HG03457 (cell line): ENCODE data around the gene IDS.
"Not testable (repeated sequence)": the region's sequence is repeated elsewhere in the genome, so short reads cannot be mapped to it uniquely, and the experiment has no call there.

Experiments used
- ATAC-seq: cut with Tn5 transposase; IDR thresholded peaks from one replicate; pipeline ENCODE4 v1.9.1; 2021; ENCODE audit warnings: moderate number of reproducible peaks; ENCODE audit not compliant: unreplicated experiment

Gene IDS

DNA sequence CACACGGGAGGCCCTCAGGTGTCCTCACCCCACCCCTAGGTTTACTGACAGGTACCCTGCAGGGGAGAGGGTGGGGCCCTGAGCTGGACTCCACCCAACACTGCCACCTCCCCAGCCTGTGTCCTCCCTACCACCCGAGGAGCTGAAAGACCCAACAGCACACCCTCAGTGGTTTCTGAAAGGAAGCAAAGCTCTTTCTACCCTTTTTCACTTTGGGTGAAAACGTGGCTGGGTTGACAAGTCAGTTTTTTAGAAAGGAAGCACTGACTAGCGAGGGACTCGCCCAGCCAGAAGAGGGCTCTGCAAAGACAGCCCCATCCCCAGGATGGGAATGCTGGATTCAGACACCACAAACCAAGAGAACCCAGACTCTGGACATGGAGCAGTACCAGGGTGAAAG is 2.2 kb downstream of the IDS start:
- not testable (repeated sequence) for ATAC-seq

DNA sequence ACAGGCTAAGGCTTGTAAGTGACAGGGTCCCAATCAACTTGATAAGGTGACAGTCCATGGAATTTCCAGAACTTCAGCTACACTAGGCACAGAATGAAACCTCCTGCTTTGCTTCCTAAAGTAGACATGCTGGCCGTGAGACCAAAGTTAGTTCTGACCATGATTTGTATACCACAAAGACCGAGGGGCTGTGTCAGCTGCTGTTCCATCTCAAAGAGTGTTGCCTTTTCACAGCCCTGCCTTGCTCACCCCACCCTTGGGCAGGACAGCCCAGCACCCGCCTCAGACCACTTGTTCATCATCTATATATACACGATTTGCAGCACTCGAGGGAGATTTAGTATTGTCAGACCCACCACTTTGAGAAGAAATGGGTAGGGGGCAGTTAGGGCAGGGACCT is 5.3 kb downstream of the IDS start:
- no peak for ATAC-seq

DNA sequence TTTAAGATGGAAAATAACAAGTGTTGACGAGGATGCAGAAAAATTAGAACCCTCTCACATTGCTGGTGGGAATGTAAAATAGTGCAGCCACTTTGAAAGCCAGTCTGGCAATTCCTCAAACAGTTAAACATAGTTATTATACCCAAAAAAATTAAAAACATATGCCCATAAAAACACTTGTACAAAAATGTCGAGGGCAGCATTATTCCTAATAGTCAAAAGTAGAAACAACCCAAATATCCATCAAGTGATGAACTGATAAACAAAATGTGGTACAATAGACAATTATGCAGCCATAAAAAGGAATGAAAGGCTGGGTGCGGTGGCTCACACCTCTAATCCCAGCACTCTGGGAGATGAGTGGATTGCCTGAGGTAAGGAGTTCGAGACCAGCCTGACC is 6.3 kb downstream of the IDS start:
- ATAC-seq, result no peak

DNA sequence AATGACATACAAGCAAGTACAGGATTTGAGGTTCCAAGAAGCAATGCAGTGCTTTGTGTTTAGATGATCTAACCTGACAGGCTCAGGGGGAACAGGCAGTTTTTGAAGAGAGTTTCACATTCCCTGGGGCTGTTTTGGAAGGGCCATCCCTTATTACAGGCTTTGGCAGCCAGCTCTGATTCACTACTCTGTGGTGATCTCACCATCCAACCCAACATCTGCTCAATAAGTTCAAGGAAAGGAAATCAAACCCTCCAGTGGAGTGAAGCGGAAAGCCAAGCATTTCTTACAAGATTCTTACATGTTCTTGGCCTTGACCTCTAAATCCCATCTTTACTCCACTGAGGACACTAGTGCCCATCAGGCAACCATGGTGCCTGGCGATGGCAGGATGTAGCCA is 7.5 kb downstream of the IDS start:
- ATAC-seq, result no peak

DNA sequence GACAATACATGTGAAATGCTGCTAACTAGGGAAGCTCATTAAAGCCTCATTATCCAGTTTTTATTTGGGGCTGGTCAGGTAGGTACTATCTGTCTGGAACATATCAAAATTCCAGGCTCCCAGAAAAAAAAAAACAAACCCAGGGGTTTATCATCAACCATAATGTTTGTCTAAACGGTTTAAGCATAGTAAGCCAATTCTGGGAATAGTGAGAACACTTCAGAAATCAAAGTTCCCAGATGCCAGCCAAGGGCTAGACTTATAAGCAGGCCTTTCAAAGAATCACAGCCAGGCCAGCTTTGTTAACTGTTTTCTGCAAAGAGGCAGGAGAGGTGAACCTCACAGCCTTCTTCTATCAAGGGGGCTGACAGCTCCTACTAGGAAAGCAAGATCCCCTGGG is 8.1 kb downstream of the IDS start:
- ATAC-seq, result no peak

DNA sequence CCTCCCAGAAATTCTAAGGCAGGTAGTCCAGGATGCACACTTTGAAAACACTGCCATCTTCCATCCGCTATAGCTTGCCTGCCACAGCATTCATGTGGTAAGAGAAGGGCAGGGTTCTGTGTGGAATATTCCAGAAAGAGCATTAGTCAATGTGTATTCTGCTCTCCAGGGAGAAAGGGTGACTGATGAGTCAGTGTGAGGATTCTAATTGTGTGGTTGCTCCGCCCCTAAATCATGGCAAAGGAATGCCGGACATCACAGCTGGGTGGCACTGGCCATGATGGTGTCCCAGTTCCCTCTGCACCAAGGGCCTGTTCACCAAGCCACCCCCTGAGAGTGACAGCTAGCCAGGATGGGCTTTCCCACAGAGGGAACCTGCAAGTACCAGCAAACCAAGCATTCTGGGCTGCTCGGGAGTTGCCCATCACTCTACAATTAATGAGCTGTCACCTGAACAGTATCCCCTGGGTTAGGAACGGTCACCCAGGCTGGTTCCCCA is 9.5 kb downstream of the IDS start:
- no peak for ATAC-seq

DNA sequence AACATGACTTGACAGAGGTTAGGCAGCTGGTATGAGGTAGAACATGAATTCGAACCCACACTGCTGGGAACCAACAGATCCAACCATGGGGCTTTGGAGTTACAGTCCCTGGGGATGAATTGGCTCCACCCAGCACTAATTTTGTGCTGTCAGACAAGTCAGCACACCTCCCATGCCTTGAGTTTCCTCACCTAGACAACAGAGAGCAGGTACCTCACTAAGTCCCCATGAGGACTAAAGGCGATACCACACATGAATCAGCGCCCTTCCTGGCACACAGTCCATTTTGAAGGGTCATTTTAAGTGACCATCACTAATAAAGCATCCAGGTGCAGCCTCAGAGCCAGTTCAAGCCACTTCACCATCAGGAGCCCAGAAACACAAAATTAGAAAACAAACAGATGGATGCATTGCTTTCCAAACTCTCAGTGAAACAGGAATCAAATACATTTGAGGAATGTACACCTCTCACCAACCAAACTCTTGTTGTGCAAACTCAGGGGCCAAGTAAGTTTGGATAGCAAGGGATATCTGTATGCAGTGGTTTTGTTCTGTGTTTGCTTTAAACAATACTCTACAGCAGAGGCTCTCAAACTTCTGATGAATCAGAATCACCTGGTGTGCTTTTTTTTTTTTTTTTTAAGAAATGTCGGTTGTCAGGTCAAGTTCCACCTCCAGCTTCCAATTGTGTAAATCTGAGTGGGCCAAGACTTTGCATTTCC is 10.1 kb downstream of the IDS start:
- no peak for ATAC-seq

DNA sequence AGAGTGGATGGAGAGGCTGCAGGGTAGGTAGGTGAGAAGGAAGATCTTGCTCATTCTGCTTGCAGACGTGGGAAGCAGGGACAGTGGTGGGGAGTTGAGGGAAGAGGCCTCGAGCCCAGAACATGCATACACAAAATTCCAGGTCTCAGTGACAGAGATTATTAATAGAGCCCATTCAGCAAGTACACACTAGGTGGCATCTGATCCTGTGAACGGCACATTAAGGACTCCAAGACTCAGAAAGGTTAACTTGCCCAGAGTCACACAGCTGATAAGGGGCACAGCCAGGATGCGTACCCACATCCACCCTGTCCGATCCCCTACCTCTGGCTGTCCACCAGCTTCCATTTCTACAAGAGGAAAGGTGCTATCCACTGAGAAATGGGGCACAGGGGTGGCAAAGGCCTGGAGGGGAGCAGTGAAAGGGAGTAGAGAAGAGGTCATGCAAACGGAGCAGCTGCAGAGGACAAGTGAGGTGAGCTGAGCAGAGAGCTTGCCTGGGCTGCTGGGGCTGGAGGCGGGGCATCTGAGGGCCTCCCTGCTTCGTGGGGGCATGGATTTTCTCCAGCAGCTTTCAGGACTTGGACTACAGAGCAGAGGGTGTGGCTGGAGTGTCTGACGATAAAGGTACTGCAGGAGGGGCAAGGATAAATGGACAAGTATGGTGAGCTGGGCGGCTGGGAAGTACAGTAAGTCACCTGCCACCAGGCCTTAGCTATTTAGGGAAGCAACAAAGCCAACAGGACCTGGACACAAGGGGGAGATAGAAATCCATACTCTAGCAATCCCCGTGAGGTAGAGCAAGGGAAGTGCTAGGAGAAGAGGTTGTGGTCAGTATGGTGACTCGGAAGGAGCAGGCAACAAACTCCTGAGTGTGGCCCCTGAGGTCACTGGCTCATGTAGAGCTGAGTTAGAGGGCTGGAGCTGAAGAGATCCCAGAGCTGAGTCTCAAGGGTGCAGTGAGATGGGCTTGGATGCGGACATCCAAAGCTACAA is 11.2 kb downstream of the IDS start:
- no peak for ATAC-seq

DNA sequence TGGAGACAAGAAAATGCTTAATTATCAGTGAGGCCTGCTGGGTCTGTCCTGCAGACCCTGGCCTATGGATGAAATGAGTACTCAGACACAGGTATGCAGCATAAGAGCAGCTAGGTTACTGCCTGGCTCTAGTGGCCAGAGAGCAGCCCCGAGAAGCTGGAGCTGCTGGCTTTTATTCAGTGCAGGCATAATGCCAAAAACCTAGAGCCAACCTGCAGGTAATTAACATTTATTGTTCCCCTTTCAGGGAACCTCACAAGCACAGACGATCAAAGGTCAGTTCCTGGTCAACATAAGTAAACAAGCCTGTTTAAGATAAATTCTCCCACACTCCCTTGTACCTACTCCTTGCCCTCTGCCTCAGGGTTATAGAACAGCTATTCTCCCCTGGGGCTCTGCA is 13.3 kb downstream of the IDS start:
- no peak for ATAC-seq

DNA sequence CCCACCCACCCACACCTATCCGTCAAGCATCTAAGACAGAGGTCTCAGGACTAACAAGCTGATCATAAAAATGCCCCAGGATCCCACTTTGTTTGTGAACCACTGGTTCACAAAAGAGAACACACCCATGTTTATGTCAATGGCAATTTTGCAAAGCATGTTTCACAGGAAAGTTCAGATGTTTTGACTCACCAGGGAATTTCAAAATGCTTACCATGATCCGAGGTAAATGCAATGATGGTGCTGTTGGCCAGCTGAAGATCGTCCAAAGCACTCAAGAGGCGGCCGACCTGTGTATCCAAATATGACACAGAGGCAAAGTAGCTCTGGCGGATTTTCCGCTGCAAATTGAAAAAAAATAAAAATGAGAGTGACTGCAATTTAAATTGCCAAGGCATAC is 15.0 kb downstream of the IDS start:
- no peak for ATAC-seq

DNA sequence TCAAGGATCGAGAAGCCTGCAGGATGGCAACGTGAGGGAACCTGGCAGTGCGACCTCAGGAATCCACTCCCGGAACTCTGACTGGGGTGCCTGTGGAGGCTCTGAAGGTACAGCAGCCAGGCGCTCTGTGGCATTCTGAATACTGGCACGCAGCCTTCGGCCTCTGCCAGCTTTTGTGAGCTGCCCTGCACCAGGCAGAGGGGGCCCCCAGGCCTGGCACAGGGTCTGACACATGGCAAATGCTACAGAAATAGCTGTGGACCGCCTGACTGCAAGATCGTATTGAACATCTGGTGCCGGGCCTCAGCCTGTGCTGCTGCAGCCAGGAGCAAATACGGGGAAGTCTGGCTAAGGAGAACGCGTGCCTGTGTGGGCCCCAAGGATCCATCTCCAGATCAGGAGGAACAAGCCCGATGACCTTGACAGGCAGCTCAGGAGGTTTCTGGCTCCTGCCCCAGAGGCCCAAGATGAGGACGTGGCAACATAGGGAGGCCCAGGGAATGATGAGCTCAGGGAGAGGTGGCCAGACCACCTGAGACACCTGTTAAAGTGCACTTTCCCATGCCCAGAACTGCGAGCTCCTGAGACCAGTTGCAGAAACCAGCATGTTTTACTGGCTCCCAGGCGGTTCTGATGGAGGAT is 16.6 kb downstream of the IDS start:
- not testable (repeated sequence) for ATAC-seq

DNA sequence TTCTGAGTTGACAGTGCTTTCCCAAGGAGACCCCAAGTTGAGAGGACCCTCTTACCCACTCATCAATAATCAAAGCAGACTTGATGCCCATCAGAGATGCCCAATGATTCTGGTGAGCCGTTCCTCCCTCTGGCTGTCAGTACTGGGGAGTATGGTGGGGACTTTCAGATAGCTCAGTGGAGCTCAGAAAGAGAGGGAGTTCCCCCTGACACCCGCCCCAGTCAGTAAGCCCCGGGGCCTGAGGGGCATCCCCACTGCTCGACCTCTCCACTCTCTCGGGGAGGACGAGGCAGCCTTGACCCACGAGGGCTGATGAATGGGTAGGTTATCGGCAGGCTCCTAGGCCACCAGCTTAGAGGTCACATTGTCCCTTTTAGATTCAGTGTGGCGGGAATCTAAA is 17.1 kb downstream of the IDS start:
- not testable (repeated sequence) for ATAC-seq

DNA sequence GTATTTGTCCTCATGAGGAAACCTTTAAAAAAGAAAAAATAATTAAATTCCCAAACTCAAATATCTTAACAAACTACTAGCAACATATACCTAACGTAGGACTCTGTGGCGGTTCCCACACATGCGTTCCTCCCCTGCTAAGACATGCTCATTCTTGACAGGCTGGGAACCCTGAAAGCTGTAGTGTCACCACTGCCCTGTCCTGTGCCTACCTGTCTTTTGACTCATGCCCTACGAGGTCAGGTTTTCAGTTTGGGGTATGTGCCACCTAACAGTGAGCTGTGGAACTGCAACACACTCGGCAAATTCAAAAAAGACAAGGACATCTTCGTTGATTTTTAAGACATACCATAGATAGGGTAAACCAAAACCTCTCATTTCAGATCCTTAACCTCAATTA is 17.8 kb downstream of the IDS start:
- ATAC-seq, result no peak

DNA sequence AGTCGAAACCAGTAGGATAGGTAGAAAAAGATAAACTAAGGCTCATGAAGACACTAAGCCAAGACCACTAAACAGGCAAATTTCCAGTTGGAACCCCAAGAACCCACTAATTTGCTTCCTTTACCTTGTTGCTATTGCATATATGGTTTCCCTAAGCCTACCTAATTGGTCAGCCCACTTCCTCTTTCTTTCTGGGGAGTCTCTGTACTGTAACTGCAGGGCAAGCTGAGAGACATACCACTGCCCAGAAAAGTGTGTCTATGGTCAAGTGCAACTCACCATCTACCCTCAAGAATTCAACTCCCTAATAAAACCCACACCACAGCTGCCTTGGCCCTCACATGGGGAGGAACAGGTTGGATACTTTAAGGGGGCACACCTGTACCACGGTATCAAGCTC is 28.6 kb downstream of the IDS start:
- no peak for ATAC-seq

DNA sequence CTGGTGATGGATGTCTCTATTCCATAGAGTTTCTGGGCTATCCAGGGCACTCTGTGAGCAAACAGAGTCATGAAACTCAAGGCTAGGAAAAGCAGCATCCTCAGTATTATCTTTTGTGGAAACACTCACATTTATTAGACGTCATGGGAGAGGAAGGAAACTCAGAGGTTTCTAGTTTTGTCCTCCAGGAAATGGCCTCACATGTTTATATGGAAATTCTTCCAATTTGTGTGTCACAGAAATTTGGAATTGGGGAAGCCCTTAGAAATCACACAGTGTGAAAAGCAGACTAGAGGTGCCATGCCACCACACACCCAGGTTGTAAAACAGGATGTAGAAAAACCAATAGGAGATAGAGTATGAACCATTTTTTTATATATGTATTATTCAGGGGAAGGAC is 31.1 kb downstream of the IDS start:
- ATAC-seq, result no peak

DNA sequence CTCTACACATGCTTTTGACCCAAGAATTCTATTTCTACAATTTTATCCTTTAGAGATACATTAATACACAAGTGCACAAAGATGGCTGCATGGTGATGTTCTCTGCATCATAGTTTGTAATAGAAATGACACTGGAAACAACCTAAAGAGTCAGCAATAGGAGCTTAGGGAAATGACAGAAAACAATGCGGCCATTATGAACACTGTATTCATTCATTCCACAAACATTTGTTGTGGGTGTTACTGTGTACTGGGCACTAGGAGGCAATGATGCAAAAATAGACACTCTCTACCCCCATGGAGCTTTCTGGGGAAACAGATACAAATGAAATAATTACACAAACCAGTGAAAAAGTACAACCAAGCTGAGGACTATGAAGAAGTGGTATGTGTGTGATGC is 32.0 kb downstream of the IDS start:
- no peak for ATAC-seq

DNA sequence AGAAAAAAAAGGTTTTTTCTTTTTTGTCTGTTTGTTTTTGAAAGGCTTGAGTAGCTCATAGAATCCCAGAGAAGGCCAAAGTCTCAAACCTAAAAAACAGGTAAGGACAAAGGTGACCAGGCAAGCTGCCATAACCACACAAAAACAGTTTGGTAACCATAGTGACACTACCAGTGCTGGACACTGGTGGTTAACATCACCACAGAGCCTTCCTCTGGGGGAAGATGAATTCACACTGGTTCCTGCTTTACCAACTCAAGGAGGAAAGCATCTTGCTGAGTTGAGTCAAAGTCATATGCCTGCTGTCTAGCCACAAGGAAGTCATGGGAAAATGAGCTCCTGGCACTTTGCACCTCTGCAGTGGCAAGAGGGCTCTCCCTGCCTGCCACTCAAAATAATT is 32.5 kb downstream of the IDS start:
- ATAC-seq, result no peak

DNA sequence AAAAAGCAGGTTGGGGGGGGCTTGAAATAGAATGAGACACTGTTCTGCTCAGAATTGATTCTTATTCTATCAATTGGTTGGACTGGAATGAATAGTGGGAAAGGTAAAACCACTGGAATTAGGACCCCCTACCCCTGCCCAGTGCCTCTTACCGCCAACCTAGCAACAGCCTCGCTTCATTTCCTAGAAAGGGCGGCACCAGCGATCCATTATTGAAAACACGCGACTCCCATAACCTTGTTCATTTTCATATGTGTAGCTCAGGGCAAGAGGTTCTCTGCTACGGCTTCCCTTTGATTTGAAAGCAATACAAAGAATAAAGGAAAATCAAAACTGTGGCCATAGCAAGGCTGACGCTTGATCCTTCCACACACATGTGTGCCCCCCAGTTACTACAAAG is 33.7 kb downstream of the IDS start:
- ATAC-seq, result no peak

DNA sequence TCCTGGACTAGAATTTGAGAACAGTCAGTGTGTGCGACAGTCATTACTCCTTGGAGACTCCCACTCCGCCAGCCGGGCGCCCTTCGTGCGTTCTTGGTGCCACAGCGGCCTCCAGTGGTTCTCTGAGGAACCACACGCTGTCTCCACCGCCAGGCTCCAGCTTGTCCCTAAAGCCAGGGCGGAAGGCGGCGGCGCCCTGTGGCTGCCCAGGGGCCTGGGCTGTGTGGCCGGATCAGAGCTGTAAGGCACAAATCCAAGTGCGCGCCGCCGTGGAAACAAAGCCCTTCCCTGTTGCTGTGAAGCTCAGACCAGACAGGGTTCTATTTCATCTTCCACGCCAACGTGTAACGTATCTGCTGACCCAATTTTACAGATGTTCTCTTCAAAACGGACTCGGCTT is 34.2 kb downstream of the IDS start:
- peak; percentile 86 for ATAC-seq

DNA sequence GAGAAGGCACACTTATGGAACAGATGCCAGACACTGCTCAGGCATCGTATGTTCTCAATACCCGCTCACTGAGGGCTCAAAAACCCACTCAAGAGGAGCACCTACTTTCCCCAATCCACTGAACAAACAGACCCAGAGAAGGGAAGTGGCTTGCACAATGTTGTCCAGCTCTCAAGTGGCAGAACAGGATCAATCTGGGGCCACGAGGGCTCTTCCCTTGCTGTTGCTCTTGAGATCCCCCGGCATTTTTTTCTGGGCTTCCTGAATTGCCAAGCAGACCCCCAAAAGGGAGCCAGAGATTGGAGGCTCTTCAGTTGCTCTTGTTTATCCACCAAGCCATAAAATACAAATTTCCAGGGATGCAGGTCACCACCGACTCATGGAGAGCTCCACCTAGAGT is 35.7 kb downstream of the IDS start:
- no peak for ATAC-seq

DNA sequence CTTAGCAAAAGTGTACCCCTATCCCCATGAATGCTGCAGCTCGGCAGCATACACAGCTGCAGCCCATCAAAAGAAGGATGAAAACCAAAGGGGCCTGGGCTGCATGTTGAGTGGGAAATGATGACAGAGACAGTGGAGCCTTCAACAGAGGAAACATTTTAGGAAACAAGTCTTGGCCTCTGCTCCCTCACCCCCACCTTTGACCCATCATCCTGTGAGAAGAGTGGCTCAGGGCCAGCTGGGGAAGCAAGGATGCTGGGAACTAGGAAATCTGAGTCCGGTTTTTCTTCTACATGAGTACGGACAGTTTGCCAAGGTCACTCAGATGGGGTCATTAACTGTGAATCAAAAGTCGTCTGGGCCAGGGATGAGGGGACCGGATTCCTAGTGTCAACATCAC is 37.2 kb downstream of the IDS start:
- ATAC-seq, result no peak

DNA sequence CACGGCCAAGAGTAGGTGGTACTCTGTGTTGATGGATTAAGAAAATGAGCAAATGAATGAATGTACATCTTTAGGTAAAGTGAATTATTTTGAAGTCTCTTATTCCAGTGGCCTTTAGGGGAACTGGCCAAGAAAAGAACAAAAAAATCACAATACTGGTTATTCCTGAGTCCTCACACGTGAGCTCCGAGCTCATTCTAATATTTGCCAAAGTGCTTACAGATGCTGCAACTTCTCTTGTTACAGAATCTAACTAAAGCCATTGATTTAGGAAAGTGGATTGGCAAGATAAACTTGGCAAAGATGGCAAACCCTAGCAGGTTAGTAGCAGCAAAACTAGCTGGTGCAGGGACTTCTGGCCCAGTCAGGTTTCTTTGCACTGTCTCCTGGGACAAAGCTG is 37.6 kb downstream of the IDS start:
- ATAC-seq, result no peak
